ENCODE measurements around the gene MINPP1. TPM values are rescaled to one million over a fixed set of nuclear protein-coding genes. Genes with fewer than 3 reads are reported as not detected.

Gene MINPP1
- total and polyA plus RNA-seq, 2 of the 4 experiments (the other 2 are of a cell fraction), result 11.7 to 14.4 TPM

GRCh38 chr10:87505366-87506111, 846 bp downstream of the MINPP1 start:
- Histone ChIP-seq H3K4ac (ENCODE audit: low read depth, low read length) (peak overlapping the region; percentile 30), H2AK9ac (replicated peaks; ENCODE audit: low read depth, low read length, poor library complexity) (no peak overlapping the region), H4K20me1 (ENCODE audit: insufficient read depth, low read length) (no peaks in the 10 kb centered on the region; the same call in 1 of the 2 replicates), H2AK5ac (ENCODE audit: low read depth, low read length) (0 out of 2 replicates have a peak overlapping the region, but pooled peaks have one; percentile 20), H3K4me3 (ENCODE audit: insufficient read depth, low read depth, low read length) (peak overlapping the region; percentile 83), H3K36me3 (ENCODE audit: control insufficient read depth, insufficient read depth, low read length) (peaks cover 1% of the 10 kb centered on the region; the same call in 1 of the 2 replicates), H2BK20ac (ENCODE audit: low read depth, low read length) (no peak overlapping the region), H3K79me1 (ENCODE audit: low read depth in 1 of 2, low read length in 2 of 2) (peaks cover 16 to 36% of the 10 kb centered on the region in 2 experiments), H3K4me2 (ENCODE audit: low read depth, low read length) (peak overlapping the region; percentile 88), H3K56ac (ENCODE audit: extremely low read depth, insufficient read depth, low read length) (peak overlapping the region; percentile 57), H3K27ac (ENCODE audit: insufficient read depth, low read length) (peak overlapping the region; percentile 71), H2BK5ac (ENCODE audit: low read depth, low read length, poor library complexity, severe bottlenecking) (peak overlapping the region; percentile 35), H4K91ac (ENCODE audit: insufficient read depth, low read depth, low read length) (no peak overlapping the region), H2BK120ac (ENCODE audit: low read depth, low read length) (no peak overlapping the region; the same call in 1 of the 2 replicates), H4K8ac (ENCODE audit: low read depth in 2 of 2, low read length in 2 of 2) (peak overlapping the region; percentile 23 to 69; a peak in 3 of 4 replicates), H3K14ac (replicated peaks; ENCODE audit: low read depth, low read length) (peak overlapping the region; percentile 39; the same call in 1 of the 2 replicates), H4K5ac (ENCODE audit: low read depth, low read length) (no peak overlapping the region), H3K23ac (ENCODE audit: low read depth, low read length) (peak overlapping the region; percentile 88; the same call in 1 of the 2 replicates), H2AFZ (replicated peaks; ENCODE audit: low read length, poor library complexity) (peak overlapping the region; percentile 98), H2BK15ac (ENCODE audit: low read depth, low read length) (0 out of 3 replicates have a peak overlapping the region, but pooled peaks have one; percentile 32), H3K4me1 (ENCODE audit: control insufficient read depth, insufficient read depth, low read length) (peaks cover 1% of the 10 kb centered on the region; the same call in 1 of the 2 replicates), H3K9me1 (ENCODE audit: insufficient read depth, low read length) (no peaks in the 10 kb centered on the region; the same call in 1 of the 2 replicates), H3K18ac (ENCODE audit: low read depth, low read length) (no peak overlapping the region), H3K9ac (ENCODE audit: low read depth, low read length) (peak overlapping the region; percentile 78), H3K27me3 (ENCODE audit: control insufficient read depth, insufficient read depth, low read length) (no peaks in the 10 kb centered on the region), H3K9me3 (ENCODE audit: control insufficient read depth, insufficient read depth, low read length) (no peaks in the 10 kb centered on the region)
- in situ Hi-C loops (cut with MboI; ENCODE audit: low sequenced_read_pairs), result loop anchor here (25.0 kb wide), 1 partner anchor 293 kb away; no protein-coding TSS in a partner anchor
- dilution Hi-C loops (cut with HindIII; ENCODE audit: low sequenced_read_pairs, unreplicated experiment), result no loop called here
- peak; percentile 62 for TF ChIP-seq CTCF (conservative IDR thresholded peaks at IDR 0.05; ENCODE audit: low read depth, low read length)
- TF ChIP-seq NFE2L2 (IDR thresholded peaks at IDR 0.05; ENCODE audit: low read depth, low read length), result no peak
- 0 out of 2 replicates have a peak, but pooled peaks have one; percentile 0 for TF ChIP-seq CEBPB (IDR thresholded peaks at IDR 0.05; ENCODE audit: low read depth, low read length)
- TF ChIP-seq ELK1 (IDR thresholded peaks at IDR 0.05; ENCODE audit: borderline replicate concordance, low read depth, low read length), result no peak
- no peak for TF ChIP-seq RCOR1 (IDR thresholded peaks at IDR 0.05; ENCODE audit: insufficient replicate concordance, low read length)
- no peak for TF ChIP-seq CHD1 (IDR thresholded peaks at IDR 0.05; ENCODE audit: low read depth, low read length)
- TF ChIP-seq FOS (IDR thresholded peaks at IDR 0.05; ENCODE audit: low read depth, low read length), result no peak
- TF ChIP-seq BHLHE40 (IDR thresholded peaks at IDR 0.05; ENCODE audit: low read depth, low read length), result no peak; the same call in 1 of the 2 replicates
- no peak for TF ChIP-seq MAFK (IDR thresholded peaks at IDR 0.05; ENCODE audit: low read depth, low read length)
- TF ChIP-seq POLR2A (IDR thresholded peaks at IDR 0.05; ENCODE audit: low read depth, low read length), result no peak
- peak; percentile 67 for TF ChIP-seq RAD21 (IDR thresholded peaks at IDR 0.05; ENCODE audit: low read length)
- no peak for TF ChIP-seq RFX5 (IDR thresholded peaks at IDR 0.05; ENCODE audit: low read depth, low read length)
- no peak for TF ChIP-seq MAZ (IDR thresholded peaks at IDR 0.05; ENCODE audit: borderline replicate concordance, low read depth, low read length)
- peak; percentile 42; the same call in 1 of the 2 replicates for TF ChIP-seq SMC3 (IDR thresholded peaks at IDR 0.05; ENCODE audit: low read depth, low read length)
- CTCF ChIA-PET, result no interaction called here
- no TSS peak for BruUV-seq (replicated peaks)
- peak; percentile 61 for DNase-seq
- POLR2A ChIA-PET (ENCODE audit: unreplicated experiment), result interaction anchor here (1.1 kb wide), 1 partner anchor 8 kb away, joined by 3 read pairs; no protein-coding TSS in a partner anchor
- 0% methylated on average over 11 of the region's 41 CpGs; no CpG with 5 or more reads in 1 of the 2 experiments for WGBS, 2 experiments (ENCODE audit: extremely low coverage in 2 of 2, insufficient read length in 1 of 2)
- ATAC-seq (ENCODE audit: low read depth), result peak; percentile 70
- intact Hi-C loops (cut with micrococcal nuclease), result loop anchor here (2.0 to 5.0 kb wide), 2 partner anchors 15 to 163 kb away; no protein-coding TSS in a partner anchor
